IPS DF 6.9 (cell line): Measurements from ENCODE around the gene C20orf96.

ENCODE experiments used
- DNase-seq: peaks from one replicate; pipeline ENCODE4 v3.0.0-alpha.2; 2013; ENCODE audit warnings: low read depth, low spot score
- H3K27ac ChIP-seq: one replicate; pipeline ENCODE4 v1.5.1; 2013; ENCODE audit warnings: low read length, control low read depth
- H3K27me3 ChIP-seq: 2 replicates; pipeline ENCODE4 v1.6.1; 2013; ENCODE audit warnings: mild to moderate bottlenecking, low read length; ENCODE audit not compliant: control insufficient read depth, insufficient read depth
- H3K36me3 ChIP-seq: 2 replicates; pipeline ENCODE4 v1.6.1; 2013; ENCODE audit warnings: low read length; ENCODE audit not compliant: control insufficient read depth, insufficient read depth
- H3K4me1 ChIP-seq: 2 replicates; pipeline ENCODE4 v1.6.1; 2013; ENCODE audit warnings: low read length; ENCODE audit not compliant: control insufficient read depth, insufficient read depth
- H3K4me3 ChIP-seq: 2 replicates; pipeline ENCODE4 v1.5.1; 2013; ENCODE audit warnings: mild to moderate bottlenecking, low read length
- H3K9me3 ChIP-seq: 2 replicates; pipeline ENCODE4 v1.6.1; 2013; ENCODE audit warnings: low read length, inconsistent platforms; ENCODE audit not compliant: control insufficient read depth, insufficient read depth
- WGBS: extraction: QIAGEN DNeasy Blood & Tissue Kit; methylation state at CpG from one replicate; pipeline ENCODE4 v1.1.7; 2013; ENCODE audit warnings: mixed read lengths, missing lambda C conversion rate; ENCODE audit not compliant: insufficient read length, insufficient coverage; 5-methylcytosine and 5-hydroxymethylcytosine counted together

The C20orf96 gene

DNA sequence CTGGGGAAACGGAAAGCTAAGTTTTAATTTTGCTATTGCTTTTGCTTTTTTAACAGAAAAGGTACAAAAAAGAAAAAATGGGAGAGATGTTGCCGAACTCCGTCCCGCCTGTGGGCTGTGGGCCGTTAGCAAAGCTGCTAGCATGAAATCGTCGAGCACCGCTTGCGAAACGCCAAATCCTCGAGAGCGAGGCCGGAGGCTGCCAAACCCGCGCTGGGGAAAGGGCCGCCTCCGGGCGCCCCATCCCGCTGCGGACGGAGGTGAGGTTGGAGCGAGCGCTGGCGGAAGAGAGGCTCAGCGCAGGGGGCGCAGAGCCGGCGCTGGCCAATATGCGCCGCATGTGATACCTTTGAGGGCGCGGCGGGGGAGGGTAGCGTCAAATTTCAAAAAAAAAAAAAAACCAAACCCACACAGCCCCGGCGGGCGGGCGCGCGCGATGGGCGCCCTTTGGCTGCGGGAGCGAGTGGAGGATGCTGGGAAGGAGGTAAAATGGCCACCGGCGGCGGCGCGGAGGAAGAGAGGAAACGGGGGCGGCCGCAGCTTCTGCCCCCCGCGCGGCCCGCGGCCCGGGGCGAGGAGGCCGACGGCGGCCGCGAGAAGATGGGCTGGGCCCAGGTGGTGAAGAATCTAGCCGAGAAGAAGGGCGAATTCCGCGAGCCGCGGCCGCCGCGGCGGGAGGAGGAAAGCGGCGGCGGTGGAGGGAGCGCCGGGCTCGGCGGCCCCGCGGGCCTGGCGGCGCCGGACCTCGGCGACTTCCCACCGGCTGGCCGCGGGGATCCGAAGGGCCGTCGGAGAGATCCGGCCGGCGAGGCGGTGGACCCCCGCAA lies 6.8 kb upstream of the C20orf96 start, which contains the start of gene ZCCHC3:
Gene ZCCHC3, plus strand, starts transcription at position 473 of the 827 bp plus-strand sequence. Its CDS starts 17 bp downstream, at position 490.
- no peaks in the 10 kb centered on the region for H3K27me3 ChIP-seq
- no CpG with 5 or more reads among the region's 99 CpGs for WGBS
- no peaks in the 10 kb centered on the region for H3K9me3 ChIP-seq
- peak within 1 kb of the TSS; percentile 66 for H3K4me3 ChIP-seq
- no peaks in the 10 kb centered on the region for H3K36me3 ChIP-seq
- peaks cover 5% of the 10 kb centered on the region; the same call in 1 of the 2 replicates for H3K4me1 ChIP-seq
- DNase-seq = peak; percentile 61
- no peak within 1 kb of the TSS for H3K27ac ChIP-seq

DNA sequence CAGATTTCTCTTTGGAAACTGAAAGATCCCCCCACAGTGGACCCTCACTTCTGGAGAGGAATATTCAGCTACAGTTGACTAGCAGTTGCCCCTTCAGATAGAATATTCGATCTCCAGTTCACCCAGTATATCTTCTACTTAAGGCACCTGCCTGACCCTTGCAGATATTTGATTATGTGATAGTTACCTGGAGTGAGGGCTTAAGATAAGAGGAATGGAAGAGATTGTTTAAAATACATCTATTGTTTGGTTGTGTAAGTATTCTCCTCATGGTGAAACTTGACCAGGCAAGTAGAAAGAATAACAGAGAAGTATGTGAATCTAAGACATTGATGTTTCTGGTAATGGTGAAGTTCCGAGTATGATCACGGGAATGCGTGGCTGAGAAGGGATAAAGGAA lies 5.3 kb upstream of the C20orf96 start:
- H3K4me3 ChIP-seq = no peak overlapping the region
- WGBS = no CpG with 5 or more reads among the region's 4 CpGs
- no peaks in the 10 kb centered on the region for H3K36me3 ChIP-seq
- DNase-seq = no peak
- H3K27ac ChIP-seq = no peak overlapping the region
- H3K27me3 ChIP-seq = no peaks in the 10 kb centered on the region
- no peaks in the 10 kb centered on the region for H3K9me3 ChIP-seq
- 0 out of 2 replicates have a peak, but pooled peaks cover 3% of the 10 kb centered on the region for H3K4me1 ChIP-seq

DNA sequence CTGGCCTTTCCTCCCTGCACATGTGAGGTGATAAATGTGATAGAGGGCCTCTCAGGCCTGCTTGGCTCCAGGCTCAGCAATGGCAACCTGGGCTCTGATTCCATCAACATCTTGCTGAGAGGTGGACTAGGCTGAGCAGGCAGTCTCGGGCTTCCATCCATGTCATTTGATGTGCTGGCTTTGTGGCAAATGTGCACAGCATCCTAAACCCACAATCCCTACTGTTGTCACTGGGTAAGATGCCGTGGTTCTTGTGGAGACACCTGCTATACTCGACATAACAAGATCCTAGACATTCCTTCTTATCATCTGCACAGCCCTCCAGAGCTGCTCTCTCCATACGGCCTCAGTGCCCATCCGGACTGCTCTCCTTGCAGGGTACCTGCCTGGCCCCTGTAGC lies 4.1 kb upstream of the C20orf96 start:
- no peak overlapping the region for H3K4me3 ChIP-seq
- H3K27me3 ChIP-seq = no peaks in the 10 kb centered on the region
- DNase-seq = no peak
- no CpG with 5 or more reads among the region's 5 CpGs for WGBS
- H3K4me1 ChIP-seq = no peaks in the 10 kb centered on the region
- H3K9me3 ChIP-seq = no peaks in the 10 kb centered on the region
- no peaks in the 10 kb centered on the region for H3K36me3 ChIP-seq
- H3K27ac ChIP-seq = no peak overlapping the region

DNA sequence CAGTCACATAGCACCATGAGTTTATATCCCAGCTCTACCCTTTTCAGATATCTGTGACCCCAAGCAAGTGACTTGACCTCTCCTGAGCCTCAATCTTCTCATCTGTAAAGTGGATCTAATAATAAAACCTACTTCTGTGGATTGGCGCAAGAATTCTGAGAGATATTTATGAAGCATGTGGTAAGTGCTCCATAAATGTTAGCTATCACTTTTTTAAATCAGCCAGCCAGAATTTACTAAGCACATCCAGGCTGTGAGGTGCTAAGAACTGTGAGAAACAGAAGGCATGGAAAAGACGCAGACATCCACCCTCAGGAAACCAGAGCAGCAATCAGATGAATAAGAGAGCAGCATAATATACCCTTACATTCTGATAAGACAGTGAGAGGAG lies 862 bp downstream of the C20orf96 start:
- H3K27ac ChIP-seq = no peak overlapping the region
- DNase-seq = no peak

DNA sequence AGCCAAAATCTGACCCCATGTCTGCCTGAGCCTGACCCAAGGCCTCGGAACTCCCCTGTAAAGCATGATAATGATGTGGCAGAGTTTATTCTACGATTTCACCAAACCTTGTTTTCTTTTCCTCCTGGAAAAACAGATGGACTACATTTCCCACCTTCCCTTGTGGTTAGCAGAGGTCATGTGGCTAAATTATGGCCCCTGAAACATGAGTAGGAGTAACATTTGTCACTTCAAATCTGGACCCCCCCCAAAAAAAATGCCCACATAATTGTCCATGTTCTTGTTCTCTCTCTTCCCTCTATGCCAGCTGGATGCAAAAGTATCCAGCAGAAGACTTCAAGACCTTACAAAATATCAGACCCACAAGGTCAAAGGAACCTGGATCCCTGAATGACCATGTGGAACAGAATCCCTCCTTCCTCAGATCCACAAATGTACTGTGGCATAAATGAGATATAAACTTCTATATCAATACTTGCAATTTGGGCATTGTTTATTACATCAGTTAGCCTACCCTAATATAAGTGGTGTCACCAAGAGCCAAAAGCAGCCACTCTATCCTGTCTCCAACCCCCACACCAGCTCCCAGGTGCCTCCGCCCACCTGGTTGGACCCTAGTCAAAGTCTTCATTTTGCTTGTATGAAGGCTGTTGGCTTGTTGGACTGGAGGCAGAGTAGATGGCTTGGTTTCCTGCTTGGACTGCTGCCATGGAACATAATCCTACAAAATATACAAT lies 1.4 kb downstream of the C20orf96 start:
- Histone ChIP-seq H3K9me3 (no peaks in the 10 kb centered on the region), H3K27me3 (no peaks in the 10 kb centered on the region), H3K36me3 (no peaks in the 10 kb centered on the region), H3K4me3 (no peak overlapping the region), H3K4me1 (no peaks in the 10 kb centered on the region), H3K27ac (no peak overlapping the region)
- no CpG with 5 or more reads among the region's 3 CpGs for WGBS
- no peak for DNase-seq

More for the DNA sequence above, 862 bp downstream of the C20orf96 start:
- no peaks in the 10 kb centered on the region for H3K9me3 ChIP-seq
- no peaks in the 10 kb centered on the region for H3K36me3 ChIP-seq
- peak overlapping the region; percentile 55; the same call in 1 of the 2 replicates for H3K4me3 ChIP-seq
- WGBS = no CpG with 5 or more reads among the region's 2 CpGs
- H3K4me1 ChIP-seq = no peaks in the 10 kb centered on the region
- H3K27me3 ChIP-seq = no peaks in the 10 kb centered on the region

DNA sequence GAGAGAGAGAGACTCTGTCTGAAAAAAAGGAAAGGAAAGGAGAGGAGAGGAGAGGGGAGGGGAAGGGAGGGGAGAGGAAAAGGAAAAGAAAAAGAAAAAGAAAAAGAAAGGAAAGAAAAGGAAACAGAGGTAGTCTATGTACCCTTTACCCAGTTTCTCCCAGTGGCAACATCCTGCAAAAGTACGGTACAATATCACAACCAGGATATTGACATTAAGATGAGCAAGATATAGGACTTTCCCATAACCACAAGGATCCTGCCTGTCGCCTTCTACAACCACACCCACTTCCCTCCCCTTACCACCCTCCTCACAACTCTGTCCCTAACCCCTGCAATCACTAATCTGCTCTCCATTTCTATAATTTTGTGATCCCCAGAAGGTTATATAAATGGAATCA lies 4.0 kb downstream of the C20orf96 start:
- no peaks in the 10 kb centered on the region for H3K27me3 ChIP-seq
- no peaks in the 10 kb centered on the region for H3K9me3 ChIP-seq
- no peak overlapping the region for H3K27ac ChIP-seq
- no peaks in the 10 kb centered on the region for H3K36me3 ChIP-seq
- WGBS = no CpG with 5 or more reads among the region's 2 CpGs
- no peaks in the 10 kb centered on the region for H3K4me1 ChIP-seq
- no peak for DNase-seq
- H3K4me3 ChIP-seq = no peak overlapping the region

DNA sequence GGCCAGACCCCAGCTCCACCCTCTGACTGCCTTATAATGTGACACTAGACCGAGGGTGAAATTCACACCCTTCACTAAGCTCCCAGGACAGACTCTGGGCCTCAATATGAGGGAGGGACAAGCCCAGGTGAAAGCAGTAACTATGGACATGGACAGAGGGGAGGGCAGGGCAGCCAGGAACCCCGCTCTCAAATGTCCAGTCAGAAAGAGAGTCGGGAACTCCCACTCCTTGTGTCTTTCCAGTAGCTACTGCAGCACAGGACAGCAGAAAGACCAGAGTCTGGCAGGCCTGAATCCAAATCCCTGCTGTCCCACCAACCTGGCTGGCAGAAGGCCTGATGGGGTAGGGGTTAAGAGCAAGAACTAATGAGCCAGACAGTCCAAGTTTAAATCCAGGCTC lies 6.4 kb downstream of the C20orf96 start:
- Histone ChIP-seq H3K27me3 (no peaks in the 10 kb centered on the region), H3K4me1 (no peaks in the 10 kb centered on the region), H3K36me3 (no peaks in the 10 kb centered on the region), H3K27ac (no peak overlapping the region), H3K4me3 (no peak overlapping the region), H3K9me3 (no peaks in the 10 kb centered on the region)
- no CpG with 5 or more reads among the region's 3 CpGs for WGBS
- DNase-seq = no peak

DNA sequence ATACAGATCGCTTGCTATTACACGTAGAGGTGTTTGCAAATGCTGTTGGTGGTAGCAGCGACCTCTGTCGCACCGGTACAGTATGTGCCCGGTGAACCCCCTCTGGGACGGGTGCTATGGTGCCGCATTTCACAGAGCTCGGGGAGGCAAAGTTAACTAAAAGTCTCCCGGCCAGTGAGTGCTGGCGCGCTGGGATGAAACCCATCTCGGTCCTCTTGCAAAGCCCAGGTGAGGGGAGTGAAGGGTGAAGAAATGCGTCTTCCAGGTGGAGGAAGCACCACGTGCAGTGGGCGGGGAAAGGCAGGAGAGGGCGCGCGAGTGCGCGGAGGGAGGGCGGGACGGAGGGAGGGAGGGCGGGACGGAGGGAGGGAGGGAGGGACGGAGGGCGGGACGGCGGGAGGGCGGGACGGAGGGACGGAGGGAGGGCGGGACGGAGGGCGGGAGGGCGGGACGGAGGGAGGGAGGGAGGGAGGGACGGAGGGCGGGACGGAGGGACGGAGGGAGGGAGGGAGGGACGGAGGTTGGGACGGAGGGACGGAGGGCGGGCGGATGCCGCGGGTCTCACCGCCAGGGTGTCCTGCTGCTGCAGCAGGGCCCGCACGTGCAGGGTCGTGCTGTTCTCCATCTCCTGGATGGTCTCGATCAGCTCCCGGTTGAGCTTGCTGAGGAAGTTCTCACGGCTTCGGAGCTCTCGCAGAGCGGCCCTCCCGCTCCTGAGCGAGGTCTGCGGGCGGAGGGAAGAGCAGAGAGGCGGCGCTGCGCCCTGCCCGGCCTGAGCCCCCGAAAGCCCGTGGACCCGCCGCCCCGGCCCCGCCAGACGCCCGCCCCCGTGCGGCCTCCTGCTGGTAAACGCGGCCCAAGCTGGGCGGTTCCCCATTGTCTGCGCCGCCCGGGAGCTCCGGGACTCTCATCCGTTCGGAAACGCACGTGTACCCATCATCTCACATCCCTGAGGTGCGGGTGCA lies 11.7 kb downstream of the C20orf96 start:
- no peaks in the 10 kb centered on the region for H3K4me1 ChIP-seq
- no peak overlapping the region for H3K27ac ChIP-seq
- peaks cover 9% of the 10 kb centered on the region for H3K36me3 ChIP-seq
- no peak overlapping the region for H3K4me3 ChIP-seq
- WGBS = no CpG with 5 or more reads among the region's 88 CpGs
- no peaks in the 10 kb centered on the region for H3K27me3 ChIP-seq
- no peaks in the 10 kb centered on the region for H3K9me3 ChIP-seq
- DNase-seq = no peak

DNA sequence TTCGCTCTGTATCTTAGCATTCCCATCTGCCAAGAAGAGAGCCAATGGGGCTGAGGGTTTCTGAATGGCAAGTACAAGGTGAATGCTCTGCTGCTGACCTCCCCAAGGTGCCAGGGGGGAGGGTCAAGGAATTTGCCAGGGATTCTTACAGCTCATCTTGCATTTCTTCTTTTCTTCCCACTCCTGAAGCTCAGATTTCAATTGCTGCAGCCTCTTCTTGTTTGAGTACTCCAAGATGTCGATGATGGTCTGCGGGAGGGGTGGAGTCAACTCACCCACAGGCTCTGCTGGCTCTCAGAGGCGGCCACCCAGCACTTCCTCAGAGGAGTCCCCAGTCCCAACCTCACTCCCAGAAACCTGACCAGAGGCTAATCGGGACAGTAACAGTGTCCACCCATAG lies 12.4 kb downstream of the C20orf96 start:
- Histone ChIP-seq H3K4me1 (no peaks in the 10 kb centered on the region), H3K27ac (no peak overlapping the region), H3K36me3 (peaks cover 9% of the 10 kb centered on the region), H3K4me3 (no peak overlapping the region), H3K9me3 (no peaks in the 10 kb centered on the region), H3K27me3 (no peaks in the 10 kb centered on the region)
- WGBS = no CpG with 5 or more reads among the region's 5 CpGs
- DNase-seq = no peak

DNA sequence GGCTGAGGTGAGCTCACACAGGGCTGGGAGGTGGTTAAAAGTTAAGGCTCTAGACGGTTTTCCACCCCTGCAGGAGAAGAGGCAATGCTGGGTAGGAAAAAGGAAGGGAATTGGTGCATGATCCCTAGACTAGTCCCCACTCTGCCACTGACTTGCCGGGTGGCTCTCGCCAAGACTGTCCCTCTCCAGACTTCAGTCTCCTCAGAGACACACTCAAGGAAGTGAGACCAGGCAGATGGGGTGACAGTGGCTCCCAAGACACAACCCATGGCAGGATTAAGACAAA lies 13.1 kb downstream of the C20orf96 start:
- no peak overlapping the region for H3K4me3 ChIP-seq
- no peak for DNase-seq
- H3K4me1 ChIP-seq = no peaks in the 10 kb centered on the region
- no peaks in the 10 kb centered on the region for H3K27me3 ChIP-seq
- peaks cover 9% of the 10 kb centered on the region for H3K36me3 ChIP-seq
- H3K27ac ChIP-seq = no peak overlapping the region
- WGBS = no CpG with 5 or more reads among the region's 3 CpGs
- H3K9me3 ChIP-seq = no peaks in the 10 kb centered on the region
